ENCODE results near the gene BFSP1. TPM values are rescaled to one million over a fixed set of nuclear protein-coding genes. Genes with fewer than 3 reads are reported as not detected.

The BFSP1 gene
- total RNA-seq, 1 experiment from 2014 or later, result 26.7 TPM

GRCh38 chr20:17456279-17456678, 74.9 kb downstream of the BFSP1 start:
- in situ Hi-C loops (cut with HindIII; ENCODE audit: low pct_unique_long_range_greater_than_20kb, low sequenced_read_pairs), result no loop called here
- no peak for DNase-seq (ENCODE audit: low read depth)

- in situ Hi-C loops (cut with HindIII; ENCODE audit: low pct_unique_long_range_greater_than_20kb, low sequenced_read_pairs), result no loop called here
- DNase-seq (ENCODE audit: low read depth), result no peak
Observed at GRCh38 chr20:17453592-17453991, 77.6 kb downstream of the BFSP1 start.

GRCh38 chr20:17452441-17452840, 78.7 kb downstream of the BFSP1 start:
- DNase-seq (ENCODE audit: low read depth), result no peak
- in situ Hi-C loops (cut with HindIII; ENCODE audit: low pct_unique_long_range_greater_than_20kb, low sequenced_read_pairs), result no loop called here

- no peak for DNase-seq (ENCODE audit: low read depth)
- in situ Hi-C loops (cut with HindIII; ENCODE audit: low pct_unique_long_range_greater_than_20kb, low sequenced_read_pairs), result loop anchor here (25.0 kb wide), 1 partner anchor 637 kb away; no protein-coding TSS in a partner anchor
Observed at GRCh38 chr20:17449031-17449430, 82.1 kb downstream of the BFSP1 start.

- DNase-seq (ENCODE audit: low read depth), result no peak
- in situ Hi-C loops (cut with HindIII; ENCODE audit: low pct_unique_long_range_greater_than_20kb, low sequenced_read_pairs), result loop anchor here (25.0 kb wide), 1 partner anchor 636 kb away; no protein-coding TSS in a partner anchor
Observed at GRCh38 chr20:17448071-17448470, 83.1 kb downstream of the BFSP1 start.

- no peak for DNase-seq (ENCODE audit: low read depth)
- in situ Hi-C loops (cut with HindIII; ENCODE audit: low pct_unique_long_range_greater_than_20kb, low sequenced_read_pairs), result loop anchor here (25.0 kb wide), 1 partner anchor 634 kb away; no protein-coding TSS in a partner anchor
Observed at GRCh38 chr20:17446171-17446570, 85.0 kb downstream of the BFSP1 start.

- DNase-seq (ENCODE audit: low read depth), result no peak
- in situ Hi-C loops (cut with HindIII; ENCODE audit: low pct_unique_long_range_greater_than_20kb, low sequenced_read_pairs), result loop anchor here (25.0 kb wide), 1 partner anchor 633 kb away; no protein-coding TSS in a partner anchor
Observed at GRCh38 chr20:17445543-17445942, 85.6 kb downstream of the BFSP1 start.

- DNase-seq (ENCODE audit: low read depth), result no peak
- in situ Hi-C loops (cut with HindIII; ENCODE audit: low pct_unique_long_range_greater_than_20kb, low sequenced_read_pairs), result loop anchor here (25.0 kb wide), 1 partner anchor 632 kb away; no protein-coding TSS in a partner anchor
Observed at GRCh38 chr20:17444091-17444490, 87.1 kb downstream of the BFSP1 start.

Other genes starting within 250 kb of the BFSP1 start
- gene DSTN, start 38.7 kb upstream of the BFSP1 start, total RNA-seq (2014; rRNA removed; shearing (Covaris generic); ENCODE audit: low replicate concordance), result 935 and 1,047 TPM in 2 replicates
- gene RRBP1, start 150.9 kb upstream of the BFSP1 start, total RNA-seq (2014; rRNA removed; shearing (Covaris generic); ENCODE audit: low replicate concordance), result 70.4 and 78.7 TPM in 2 replicates
- gene BANF2, start 168.6 kb upstream of the BFSP1 start, total RNA-seq (2014; rRNA removed; shearing (Covaris generic); ENCODE audit: low replicate concordance), result not detected in 2 replicates

Measured in Caki2 (cell line).